Esophagus mucosa (tissue), 1 donor: ENCODE data around the gene CPZ. TPM values are rescaled to one million over a fixed set of nuclear protein-coding genes. Genes with fewer than 3 reads are reported as not detected.
"Not testable (repeated sequence)": the region's sequence is repeated elsewhere in the genome, so short reads cannot be mapped to it uniquely, and the experiment has no call there.

Experiments
- ATAC-seq: fragments of 200-7000 bp; cut with Tn5 transposase; one replicate; pipeline ENCODE4 v1.9.1; 2020
- total RNA-seq: library from RNA; stranded (reverse); gene quantifications from one replicate; pipeline ENCODE4 v1.2.4, GENCODE V29; 2023
- donor health status: DM: yes; HTN: yes; CAD: no.

Gene CPZ
- total RNA-seq, 1 donor from 2014 or later, result 0.80 TPM

- no peak for ATAC-seq
Observed at GRCh38 chr4:8613421-8614364, 21.1 kb downstream of the CPZ start.

GRCh38 chr4:8614365-8615193 lies 22.0 kb downstream of the CPZ start:
- ATAC-seq, result no peak

- ATAC-seq, result no peak
Observed at GRCh38 chr4:8615366-8615765, 22.8 kb downstream of the CPZ start.

GRCh38 chr4:8615921-8616787 lies 23.6 kb downstream of the CPZ start:
- ATAC-seq, result no peak

DNA sequence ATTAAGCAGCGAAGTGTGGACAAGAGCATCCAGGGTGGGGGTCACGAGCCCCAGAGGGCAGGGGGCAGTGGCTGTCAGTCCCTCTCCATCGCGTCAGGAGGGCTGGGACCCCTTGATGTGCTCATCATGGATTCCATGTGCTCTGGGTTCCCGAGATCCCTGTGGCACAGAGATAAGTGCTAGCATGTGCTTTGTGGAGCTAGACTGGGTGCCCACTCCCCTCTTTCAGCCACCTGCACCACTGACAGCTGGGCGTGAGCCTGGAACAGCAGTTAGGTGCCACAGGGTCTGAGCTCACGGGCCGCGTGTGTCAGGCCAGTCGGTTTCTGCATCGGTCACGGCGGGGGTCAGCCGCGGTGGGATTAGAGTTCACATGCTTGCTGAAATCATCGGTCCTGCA lies 24.3 kb downstream of the CPZ start:
- no peak for ATAC-seq

DNA sequence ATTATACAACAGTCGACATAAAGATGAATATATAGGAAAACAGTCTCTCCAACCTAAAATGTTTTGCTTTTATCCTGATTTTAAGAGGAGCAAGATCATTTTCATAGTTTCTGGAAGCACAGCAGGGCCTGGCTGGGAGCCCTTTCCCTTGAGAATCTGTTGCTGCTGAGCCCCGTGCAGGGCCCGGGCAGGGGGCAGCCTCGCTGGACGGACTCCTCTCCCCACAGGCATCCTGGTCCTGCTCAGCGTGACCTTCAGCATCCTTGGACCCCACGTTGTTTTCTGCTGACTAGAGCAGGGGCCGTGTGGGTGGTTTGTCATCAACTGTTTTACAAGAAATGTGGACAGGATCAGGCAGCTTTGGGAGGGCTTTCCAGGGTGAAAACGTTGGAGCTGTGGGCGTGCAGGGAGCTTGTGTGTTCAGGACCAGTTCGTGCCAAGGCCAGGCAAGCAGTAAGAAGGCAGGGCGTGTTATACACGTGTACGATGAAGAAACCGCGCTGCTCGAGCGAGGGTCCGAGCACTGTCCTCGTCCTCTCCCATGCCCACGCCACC lies 25.0 kb downstream of the CPZ start:
- no peak for ATAC-seq

DNA sequence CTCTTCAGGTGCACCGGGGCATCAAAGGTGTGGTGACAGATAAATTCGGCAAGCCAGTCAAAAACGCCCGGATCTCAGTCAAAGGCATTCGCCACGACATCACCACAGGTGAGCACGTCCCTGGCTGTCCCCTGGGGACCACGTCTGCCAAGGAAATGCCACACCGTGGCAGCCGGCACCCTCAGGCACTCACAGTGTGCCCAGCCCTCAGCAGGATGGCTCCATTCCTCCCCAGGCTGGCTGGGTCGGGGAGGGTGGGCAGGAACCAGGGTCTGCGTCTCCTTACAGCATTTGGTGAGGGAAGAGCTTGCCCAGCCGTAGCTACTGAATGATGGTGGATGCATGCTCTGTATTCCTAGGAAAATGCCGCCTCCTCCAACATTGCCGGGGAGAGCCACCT lies 25.9 kb downstream of the CPZ start:
- no peak for ATAC-seq

DNA sequence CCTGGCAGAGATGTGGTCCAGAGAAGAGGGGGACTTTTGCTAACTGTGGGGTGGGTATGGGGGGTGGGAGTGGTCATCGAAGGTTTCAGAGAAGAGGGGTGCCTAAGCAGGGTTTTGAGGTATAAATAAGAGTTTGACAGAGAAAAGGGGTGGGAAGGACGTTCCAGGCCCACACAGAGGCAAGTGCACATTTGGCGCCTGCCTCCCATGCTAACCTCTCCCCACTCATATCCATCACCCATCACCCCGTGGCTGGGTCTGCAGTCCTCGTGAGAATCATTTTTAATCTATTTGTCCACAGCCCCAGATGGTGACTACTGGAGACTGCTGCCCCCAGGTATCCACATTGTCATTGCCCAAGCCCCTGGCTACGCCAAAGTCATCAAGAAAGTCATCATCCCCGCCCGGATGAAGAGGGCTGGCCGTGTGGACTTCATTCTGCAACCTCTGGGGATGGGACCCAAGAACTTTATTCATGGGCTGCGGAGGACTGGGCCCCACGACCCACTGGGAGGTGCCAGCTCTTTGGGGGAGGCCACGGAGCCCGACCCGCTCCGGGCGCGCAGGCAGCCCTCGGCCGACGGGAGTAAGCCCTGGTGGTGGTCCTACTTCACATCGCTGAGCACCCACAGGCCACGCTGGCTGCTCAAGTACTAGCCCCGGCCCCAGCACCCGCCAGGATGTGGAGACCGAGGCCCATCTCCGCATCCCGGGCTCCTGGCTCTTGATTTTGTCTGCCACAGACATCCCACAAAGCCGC lies 26.6 kb downstream of the CPZ start:
- ATAC-seq, result no peak

- not testable (repeated sequence) for ATAC-seq
Observed at GRCh38 chr4:8621135-8621534, 28.6 kb downstream of the CPZ start.

- ATAC-seq, result peak; percentile 24
Observed at GRCh38 chr4:8624601-8625272, 32.2 kb downstream of the CPZ start.

- ATAC-seq, result peak; percentile 20
Observed at GRCh38 chr4:8630240-8630905, 37.8 kb downstream of the CPZ start.

DNA sequence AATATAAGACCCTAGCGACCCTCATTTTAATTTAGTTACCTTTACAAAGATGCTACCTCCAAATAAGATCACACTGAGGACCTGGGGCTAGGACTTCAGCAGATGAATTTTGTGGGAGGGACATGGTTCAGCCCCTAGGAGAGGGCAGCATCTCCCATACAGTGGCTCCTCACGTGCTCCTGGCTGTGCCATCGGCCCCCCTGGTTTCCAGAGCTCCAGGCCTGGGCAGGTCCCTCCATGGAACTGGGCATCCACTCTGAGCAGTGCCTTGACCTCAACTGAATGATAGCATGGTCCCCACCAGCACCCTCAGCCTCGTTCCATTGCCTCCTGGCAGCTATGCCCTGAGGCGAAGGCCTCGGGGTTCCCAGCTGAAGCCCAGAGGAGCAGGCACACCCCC lies 39.3 kb downstream of the CPZ start:
- ATAC-seq, result not testable (repeated sequence)

- ATAC-seq, result not testable (repeated sequence)
Observed at GRCh38 chr4:8634773-8635172, 42.2 kb downstream of the CPZ start.

DNA sequence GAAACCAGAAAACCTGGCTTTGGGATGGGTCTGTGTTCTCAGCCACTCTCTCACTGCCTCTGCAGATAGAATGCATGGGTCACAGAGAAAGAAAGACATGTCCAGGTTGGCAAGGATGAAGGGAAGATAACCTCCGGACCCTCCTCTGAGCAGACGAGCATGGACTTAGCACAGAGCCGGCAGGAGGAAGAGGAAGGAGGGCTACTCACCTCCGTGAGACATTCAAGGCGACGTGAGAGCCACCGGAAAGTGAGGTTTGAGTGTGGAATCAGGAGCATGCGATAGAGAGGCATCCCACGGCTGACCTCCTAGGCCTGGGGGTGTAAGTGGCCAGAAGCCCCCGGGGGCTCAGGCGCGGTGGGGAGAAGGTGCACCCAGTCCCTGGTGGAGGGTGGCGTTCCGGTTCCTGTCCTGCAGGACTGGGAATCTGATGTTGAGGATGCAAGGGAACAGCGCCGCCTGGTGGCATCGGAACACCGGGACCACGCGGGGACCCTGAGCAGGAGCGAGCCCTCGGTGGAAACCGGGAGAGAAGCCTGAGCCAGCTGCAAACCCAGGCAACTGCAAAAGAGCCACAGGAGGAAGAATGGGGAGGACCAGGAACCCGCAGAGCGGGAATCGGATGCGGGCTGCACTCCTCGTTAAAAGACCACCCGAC lies 43.5 kb downstream of the CPZ start:
- ATAC-seq, result peak; percentile 27

DNA sequence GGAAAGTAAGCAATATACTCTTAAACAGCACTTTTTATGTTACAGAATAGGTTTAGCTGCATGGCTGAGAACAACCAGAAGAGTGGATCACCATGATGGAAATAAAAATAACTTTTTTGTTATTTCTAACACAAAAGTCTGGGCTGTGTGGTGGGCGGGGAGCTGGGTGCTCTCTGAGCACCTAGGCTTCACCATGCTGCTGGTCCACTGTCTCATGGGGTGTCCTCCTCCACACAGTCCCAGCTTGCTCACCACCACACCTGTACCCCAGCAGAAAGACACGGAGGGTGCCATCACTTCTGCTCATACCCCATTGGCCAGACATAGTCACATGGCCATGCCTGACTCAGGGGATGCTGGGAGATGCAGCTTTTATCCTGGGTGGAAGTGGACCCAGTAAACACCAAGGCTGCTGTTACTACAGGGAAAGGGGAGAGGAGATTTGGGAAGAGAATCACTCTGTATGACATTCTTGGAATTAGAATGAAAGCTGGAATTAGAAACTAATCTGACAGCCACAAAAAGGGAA lies 45.0 kb downstream of the CPZ start:
- ATAC-seq, result no peak

- ATAC-seq, result no peak
Observed at GRCh38 chr4:8639021-8639420, 46.5 kb downstream of the CPZ start.

- no peak for ATAC-seq
Observed at GRCh38 chr4:8639777-8640720, 47.5 kb downstream of the CPZ start.

DNA sequence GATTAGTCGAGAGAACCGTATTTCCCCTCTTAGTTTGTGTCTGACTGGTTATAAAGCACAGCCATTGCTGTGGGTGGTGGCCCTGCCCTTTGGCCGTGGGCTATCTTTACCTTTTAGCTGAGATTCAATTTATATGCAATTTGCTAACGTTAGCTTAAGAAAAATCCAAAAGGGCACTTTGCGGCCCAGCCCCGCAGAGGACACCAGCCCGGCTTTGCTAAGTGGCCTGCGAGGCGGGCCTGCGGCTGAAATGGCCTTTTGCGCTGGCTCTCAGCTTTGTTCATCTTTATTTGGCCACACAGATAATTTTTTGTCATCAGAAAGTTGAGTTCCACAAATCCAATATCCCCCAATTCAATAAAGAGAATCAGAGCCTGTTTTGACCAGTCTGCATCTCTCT lies 48.3 kb downstream of the CPZ start:
- no peak for ATAC-seq
